Measurements from ENCODE around the gene CROCC.

The CROCC gene

DNA sequence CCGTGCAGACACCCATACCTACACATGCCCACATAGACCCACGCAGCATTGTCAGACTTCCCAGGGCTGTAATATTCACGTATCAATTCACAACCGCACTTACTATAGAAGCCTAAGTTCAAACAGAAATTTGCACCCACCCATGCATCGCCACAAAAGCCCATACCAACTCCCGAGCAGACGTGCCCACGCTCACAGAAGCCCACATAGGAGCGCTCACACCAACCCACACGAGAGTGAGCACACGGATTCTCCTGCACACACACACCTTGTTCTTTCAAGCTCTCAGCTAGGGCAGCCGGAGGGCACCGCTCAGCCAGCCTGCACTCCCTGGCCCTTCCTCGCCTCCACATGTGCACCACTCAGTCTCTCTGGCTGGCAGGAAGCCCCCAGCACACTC lies 54.1 kb downstream of the CROCC start:
- no peak overlapping the region for H3K9ac ChIP-seq (ENCODE audit: low read length)
- peaks cover 6% of the 10 kb centered on the region for H3K79me2 ChIP-seq (ENCODE audit: control insufficient read depth, insufficient read depth, low read length, poor library complexity)
- no peak overlapping the region for H3K18ac ChIP-seq (ENCODE audit: low read length)
- H2BK5ac ChIP-seq (ENCODE audit: low read depth, low read length, poor library complexity), result no peak overlapping the region
- H4K91ac ChIP-seq (ENCODE audit: low read depth, low read length), result no peak overlapping the region
- H3K27ac ChIP-seq (ENCODE audit: low read depth, low read length), result no peak overlapping the region
- no peak overlapping the region for H2BK120ac ChIP-seq (ENCODE audit: insufficient read depth, low read length, poor library complexity)
- peaks cover 11 to 16% of the 10 kb centered on the region in 2 experiments for H3K4me1 ChIP-seq (ENCODE audit: control insufficient read depth in 1 of 2, insufficient read depth in 2 of 2, low read length in 2 of 2)
- H3K23ac ChIP-seq (ENCODE audit: low read length), result no peak overlapping the region
- peaks cover 15% of the 10 kb centered on the region for H3K79me1 ChIP-seq (ENCODE audit: low read length)
- H3K14ac ChIP-seq (ENCODE audit: low read length), result no peak overlapping the region
- H3K4ac ChIP-seq (ENCODE audit: low read depth, low read length), result no peak overlapping the region
- peaks cover 38 to 43% of the 10 kb centered on the region in 2 experiments for H3K36me3 ChIP-seq (ENCODE audit: control insufficient read depth in 1 of 2, insufficient read depth in 2 of 2, low read length in 2 of 2)
- no peak overlapping the region for H3K4me3 ChIP-seq (ENCODE audit: low read depth, low read length)
- no peak for DNase-seq
- H4K12ac ChIP-seq (ENCODE audit: low read depth, low read length), result no peak overlapping the region
- H2BK12ac ChIP-seq (ENCODE audit: low read length), result no peak overlapping the region
- no peak overlapping the region for H2AK5ac ChIP-seq (ENCODE audit: low read length)
- WGBS (ENCODE audit: extremely low coverage, insufficient coverage, insufficient read length), result no CpG with 5 or more reads among the region's 14 CpGs
- H3K4me2 ChIP-seq (ENCODE audit: low read length), result no peak overlapping the region
- H3K9me3 ChIP-seq (ENCODE audit: insufficient read depth, low read depth, low read length), result no peaks in the 10 kb centered on the region
- no peaks in the 10 kb centered on the region for H3K27me3 ChIP-seq (ENCODE audit: insufficient read depth, low read length)
- no peak overlapping the region for H4K8ac ChIP-seq (ENCODE audit: low read depth, low read length)
- no peak overlapping the region for H2AFZ ChIP-seq (ENCODE audit: insufficient read depth, low read length, poor library complexity)

DNA sequence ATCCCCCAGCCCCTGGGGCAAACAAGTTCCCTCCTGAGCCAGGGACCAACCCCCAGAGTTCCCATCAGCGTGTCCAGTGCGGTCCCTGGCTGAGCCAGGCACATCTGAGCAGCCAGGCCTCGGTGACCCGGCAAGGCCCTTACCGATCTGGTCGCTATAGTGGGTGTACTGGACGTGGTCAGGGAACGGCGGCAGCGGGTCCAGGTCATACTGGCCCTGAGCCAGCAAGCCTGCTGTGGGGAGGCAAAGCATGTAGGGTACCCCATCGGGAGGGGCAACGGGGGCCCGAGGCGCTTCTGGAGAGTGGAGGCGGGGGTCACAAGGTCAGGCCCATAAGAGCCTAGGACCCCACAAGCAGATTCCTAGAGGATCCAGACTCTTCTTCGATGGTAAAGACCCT lies 55.2 kb downstream of the CROCC start:
- WGBS (ENCODE audit: extremely low coverage, insufficient coverage, insufficient read length), result no CpG with 5 or more reads among the region's 16 CpGs
- Histone ChIP-seq H2BK12ac (ENCODE audit: low read length) (no peak overlapping the region), H3K79me2 (ENCODE audit: control insufficient read depth, insufficient read depth, low read length, poor library complexity) (peaks cover 6% of the 10 kb centered on the region), H3K4me2 (ENCODE audit: low read length) (no peak overlapping the region), H3K23ac (ENCODE audit: low read length) (no peak overlapping the region), H3K9me3 (ENCODE audit: insufficient read depth, low read depth, low read length) (no peaks in the 10 kb centered on the region), H3K4ac (ENCODE audit: low read depth, low read length) (no peak overlapping the region), H3K27me3 (ENCODE audit: insufficient read depth, low read length) (no peaks in the 10 kb centered on the region), H3K9ac (ENCODE audit: low read length) (no peak overlapping the region), H3K18ac (ENCODE audit: low read length) (no peak overlapping the region), H3K4me3 (ENCODE audit: low read depth, low read length) (no peak overlapping the region), H3K27ac (ENCODE audit: low read depth, low read length) (no peak overlapping the region), H2BK5ac (ENCODE audit: low read depth, low read length, poor library complexity) (no peak overlapping the region), H3K79me1 (ENCODE audit: low read length) (peaks cover 19% of the 10 kb centered on the region), H3K4me1 (ENCODE audit: control insufficient read depth in 1 of 2, insufficient read depth in 2 of 2, low read length in 2 of 2) (peaks cover 13 to 23% of the 10 kb centered on the region in 2 experiments), H4K8ac (ENCODE audit: low read depth, low read length) (no peak overlapping the region), H2BK120ac (ENCODE audit: insufficient read depth, low read length, poor library complexity) (no peak overlapping the region), H4K91ac (ENCODE audit: low read depth, low read length) (no peak overlapping the region), H3K14ac (ENCODE audit: low read length) (no peak overlapping the region), H2AFZ (ENCODE audit: insufficient read depth, low read length, poor library complexity) (no peak overlapping the region), H3K36me3 (ENCODE audit: control insufficient read depth in 1 of 2, insufficient read depth in 2 of 2, low read length in 2 of 2) (peaks cover 36 to 37% of the 10 kb centered on the region in 2 experiments), H4K12ac (ENCODE audit: low read depth, low read length) (no peak overlapping the region), H2AK5ac (ENCODE audit: low read length) (no peak overlapping the region)
- no peak for DNase-seq

DNA sequence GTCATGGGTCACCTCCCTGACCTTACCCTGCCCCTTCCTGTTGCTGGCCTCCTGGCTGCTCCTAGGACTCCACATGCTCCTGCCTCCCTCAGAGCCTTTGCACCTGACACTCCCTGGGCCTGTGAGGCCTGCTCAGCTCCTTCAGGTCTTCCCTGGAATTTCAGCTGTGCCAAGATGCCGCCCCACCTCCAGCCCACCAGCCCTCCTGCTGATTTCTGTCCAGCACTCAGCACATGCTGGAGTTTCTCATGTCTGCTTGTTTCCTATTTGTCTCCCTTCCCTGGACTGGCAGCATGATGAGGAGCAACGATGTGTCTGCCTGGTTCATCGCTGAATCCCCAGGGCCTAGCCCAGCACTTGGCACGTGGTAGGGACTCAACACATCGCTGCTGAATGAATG lies 55.6 kb downstream of the CROCC start:
- no CpG with 5 or more reads among the region's 5 CpGs for WGBS (ENCODE audit: extremely low coverage, insufficient coverage, insufficient read length)
- no peaks in the 10 kb centered on the region for H3K9me3 ChIP-seq (ENCODE audit: insufficient read depth, low read depth, low read length)
- H3K23ac ChIP-seq (ENCODE audit: low read length), result no peak overlapping the region

DNA sequence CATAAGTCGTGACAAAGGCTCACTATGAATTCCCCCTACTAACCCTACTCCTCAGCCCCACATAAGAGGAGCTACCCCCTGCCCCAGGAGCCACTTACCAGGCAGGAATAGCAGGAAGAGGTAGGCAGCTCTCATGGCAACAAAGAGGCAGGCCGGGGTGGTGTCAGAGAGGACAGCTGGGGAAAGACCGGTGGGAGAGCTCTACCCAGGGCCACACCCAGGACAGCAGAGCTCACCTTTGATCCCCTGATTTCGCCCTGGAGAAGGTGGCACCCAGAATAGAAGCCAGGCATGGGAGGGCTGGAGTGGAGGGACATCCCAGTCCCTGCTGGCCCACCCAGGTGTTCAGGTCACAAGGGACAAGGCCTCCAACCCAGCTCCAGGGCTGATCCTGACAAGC lies 56.4 kb downstream of the CROCC start:
- no peaks in the 10 kb centered on the region for H3K27me3 ChIP-seq (ENCODE audit: insufficient read depth, low read length)
- no peak overlapping the region for H3K4ac ChIP-seq (ENCODE audit: low read depth, low read length)
- peak overlapping the region; percentile 4 for H3K18ac ChIP-seq (ENCODE audit: low read length)
- no CpG with 5 or more reads among the region's 4 CpGs for WGBS (ENCODE audit: extremely low coverage, insufficient coverage, insufficient read length)
- no peak overlapping the region for H2AK5ac ChIP-seq (ENCODE audit: low read length)
- no peak overlapping the region for H3K14ac ChIP-seq (ENCODE audit: low read length)
- peaks cover 13 to 23% of the 10 kb centered on the region in 2 experiments for H3K4me1 ChIP-seq (ENCODE audit: control insufficient read depth in 1 of 2, insufficient read depth in 2 of 2, low read length in 2 of 2)
- no peaks in the 10 kb centered on the region for H3K9me3 ChIP-seq (ENCODE audit: insufficient read depth, low read depth, low read length)
- no peak overlapping the region for H3K4me2 ChIP-seq (ENCODE audit: low read length)
- peaks cover 33 to 34% of the 10 kb centered on the region in 2 experiments for H3K36me3 ChIP-seq (ENCODE audit: control insufficient read depth in 1 of 2, insufficient read depth in 2 of 2, low read length in 2 of 2)
- H2BK5ac ChIP-seq (ENCODE audit: low read depth, low read length, poor library complexity), result no peak overlapping the region
- no peak overlapping the region for H4K8ac ChIP-seq (ENCODE audit: low read depth, low read length)
- H3K4me3 ChIP-seq (ENCODE audit: low read depth, low read length), result no peak overlapping the region
- no peak overlapping the region for H4K91ac ChIP-seq (ENCODE audit: low read depth, low read length)
- no peak overlapping the region for H2BK120ac ChIP-seq (ENCODE audit: insufficient read depth, low read length, poor library complexity)
- no peak overlapping the region for H4K12ac ChIP-seq (ENCODE audit: low read depth, low read length)
- H3K79me1 ChIP-seq (ENCODE audit: low read length), result peaks cover 19% of the 10 kb centered on the region
- H2AFZ ChIP-seq (ENCODE audit: insufficient read depth, low read length, poor library complexity), result no peak overlapping the region
- H3K23ac ChIP-seq (ENCODE audit: low read length), result no peak overlapping the region
- DNase-seq, result no peak
- no peak overlapping the region for H3K27ac ChIP-seq (ENCODE audit: low read depth, low read length)
- H3K9ac ChIP-seq (ENCODE audit: low read length), result no peak overlapping the region
- peaks cover 6% of the 10 kb centered on the region for H3K79me2 ChIP-seq (ENCODE audit: control insufficient read depth, insufficient read depth, low read length, poor library complexity)
- H2BK12ac ChIP-seq (ENCODE audit: low read length), result no peak overlapping the region

More for the DNA sequence above, 55.6 kb downstream of the CROCC start:
- H2AK5ac ChIP-seq (ENCODE audit: low read length), result no peak overlapping the region
- no peak overlapping the region for H3K18ac ChIP-seq (ENCODE audit: low read length)
- H2AFZ ChIP-seq (ENCODE audit: insufficient read depth, low read length, poor library complexity), result no peak overlapping the region
- H3K79me1 ChIP-seq (ENCODE audit: low read length), result peaks cover 19% of the 10 kb centered on the region
- peaks cover 36 to 37% of the 10 kb centered on the region in 2 experiments for H3K36me3 ChIP-seq (ENCODE audit: control insufficient read depth in 1 of 2, insufficient read depth in 2 of 2, low read length in 2 of 2)
- no peak overlapping the region for H4K91ac ChIP-seq (ENCODE audit: low read depth, low read length)
- H3K27me3 ChIP-seq (ENCODE audit: insufficient read depth, low read length), result no peaks in the 10 kb centered on the region
- no peak overlapping the region for H4K12ac ChIP-seq (ENCODE audit: low read depth, low read length)
- H3K4ac ChIP-seq (ENCODE audit: low read depth, low read length), result no peak overlapping the region
- H2BK12ac ChIP-seq (ENCODE audit: low read length), result no peak overlapping the region
- no peak overlapping the region for H3K27ac ChIP-seq (ENCODE audit: low read depth, low read length)
- no peak overlapping the region for H3K14ac ChIP-seq (ENCODE audit: low read length)
- peaks cover 13 to 23% of the 10 kb centered on the region in 2 experiments for H3K4me1 ChIP-seq (ENCODE audit: control insufficient read depth in 1 of 2, insufficient read depth in 2 of 2, low read length in 2 of 2)
- peaks cover 6% of the 10 kb centered on the region for H3K79me2 ChIP-seq (ENCODE audit: control insufficient read depth, insufficient read depth, low read length, poor library complexity)
- H3K9ac ChIP-seq (ENCODE audit: low read length), result no peak overlapping the region
- H2BK120ac ChIP-seq (ENCODE audit: insufficient read depth, low read length, poor library complexity), result no peak overlapping the region
- H4K8ac ChIP-seq (ENCODE audit: low read depth, low read length), result no peak overlapping the region
- no peak for DNase-seq
- H2BK5ac ChIP-seq (ENCODE audit: low read depth, low read length, poor library complexity), result no peak overlapping the region
- H3K4me3 ChIP-seq (ENCODE audit: low read depth, low read length), result no peak overlapping the region
- H3K4me2 ChIP-seq (ENCODE audit: low read length), result no peak overlapping the region

Measured in trophoblast cell (in vitro differentiated cells and primary cell).